Dedifferentiated amniotic fluid mesenchymal stem cell (primary cell): ENCODE measurements around the gene EPPIN.
"Not testable (repeated sequence)": the region's sequence is repeated elsewhere in the genome, so short reads cannot be mapped to it uniquely, and the experiment has no call there.

Experiments used
- DNase-seq: peaks from one replicate; pipeline ENCODE4 v3.0.0-alpha.2; 2016; ENCODE audit errors: extremely low spot score

The EPPIN gene

GRCh38 chr20:45547206-45547770 is at the start of gene EPPIN:
TSS of gene EPPIN (minus strand) at chr20:45547401. CDS start at chr20:45547357, 44 bp downstream.
- DNase-seq: no peak

GRCh38 chr20:45595235-45595634 is 48.0 kb upstream of the EPPIN start:
- no peak for DNase-seq

DNA sequence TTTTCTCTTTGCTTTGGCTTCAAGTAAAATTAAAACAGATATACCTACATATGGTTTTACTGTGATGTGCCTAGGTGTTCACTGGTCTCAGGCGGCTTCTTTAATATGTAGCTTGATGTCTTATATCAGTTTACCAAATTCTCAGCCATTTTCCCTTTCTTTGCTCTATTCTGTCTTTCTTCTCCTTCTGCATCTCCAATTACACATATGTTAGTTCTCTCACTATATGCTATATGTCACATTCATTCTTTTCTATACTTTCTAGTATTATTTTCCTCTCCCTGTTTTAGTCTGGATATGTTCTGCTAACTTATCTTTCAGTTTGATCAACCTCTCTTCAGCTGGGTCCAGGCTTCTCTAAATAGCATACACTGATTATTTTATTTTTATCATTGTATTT is 46.3 kb upstream of the EPPIN start:
- no peak for DNase-seq

DNA sequence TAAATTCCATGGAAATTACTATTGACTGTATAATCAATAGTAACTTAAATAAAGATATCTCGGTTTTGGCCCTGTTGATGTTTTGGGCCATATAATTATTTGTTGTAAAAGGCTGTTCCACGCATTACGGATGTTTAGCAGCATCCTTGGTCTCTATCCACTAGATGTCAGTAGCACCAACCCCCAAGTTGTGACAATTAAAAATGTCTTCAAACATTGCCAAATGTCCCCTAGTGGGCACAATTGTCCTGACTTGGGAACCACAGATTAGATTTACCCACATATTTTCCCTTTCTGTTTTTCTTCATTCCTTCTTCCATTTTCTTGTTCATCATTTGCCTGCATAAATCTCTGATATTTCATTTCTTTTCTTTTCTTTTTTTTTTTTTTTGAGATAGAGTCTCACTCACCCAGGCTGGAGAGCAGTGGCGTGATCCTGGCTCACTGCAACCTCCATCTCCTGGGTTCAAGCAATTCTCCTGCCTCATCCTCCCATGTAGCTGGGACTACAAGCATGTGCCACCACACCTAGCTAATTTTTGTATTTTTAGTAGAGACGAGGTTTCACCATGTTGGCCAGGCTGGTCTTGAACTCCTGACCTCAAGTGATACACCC is 45.5 kb upstream of the EPPIN start:
- no peak for DNase-seq

DNA sequence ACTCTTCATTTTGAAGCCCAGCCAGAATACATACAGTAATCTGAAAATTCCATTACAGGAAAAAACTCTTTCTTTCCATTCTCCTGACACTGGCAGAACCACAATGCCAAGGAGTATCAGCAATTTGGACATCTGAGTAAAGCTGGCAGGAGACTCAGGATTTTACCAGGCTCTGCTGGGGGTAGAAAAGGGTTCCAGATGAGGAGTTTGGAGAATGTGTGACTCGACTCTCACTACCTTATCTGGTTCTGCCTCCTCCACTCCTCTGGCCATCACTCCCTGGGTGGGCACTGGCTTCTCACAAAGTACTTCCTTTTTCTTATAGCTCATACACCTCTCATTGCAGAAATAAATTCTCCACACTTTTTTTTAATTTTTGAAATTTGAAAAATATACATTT is 42.5 kb upstream of the EPPIN start:
- no peak for DNase-seq

GRCh38 chr20:45588800-45589199 is 41.6 kb upstream of the EPPIN start:
- DNase-seq: no peak

DNA sequence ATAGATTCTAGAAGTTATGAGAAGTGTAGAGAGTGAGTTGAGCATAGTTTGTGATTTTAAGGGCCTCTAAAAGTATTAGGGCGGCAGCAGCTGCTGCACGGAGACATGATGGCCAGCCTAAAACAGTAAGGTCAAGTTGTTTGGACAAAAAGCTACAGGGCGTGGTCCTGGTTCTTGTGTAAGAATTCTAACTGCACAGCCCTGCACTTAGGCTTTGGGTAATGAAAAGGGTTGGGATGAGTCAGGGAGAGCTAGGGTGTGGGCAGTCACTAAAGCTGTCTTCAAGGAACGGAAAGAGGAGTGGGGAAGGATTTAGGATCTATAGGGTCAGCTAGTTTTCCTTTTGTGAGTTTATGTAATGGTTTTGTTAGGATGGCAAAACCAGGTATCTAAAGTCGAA is 38.8 kb upstream of the EPPIN start:
- DNase-seq: not testable (repeated sequence)

GRCh38 chr20:45584294-45584693 is 37.1 kb upstream of the EPPIN start:
- not testable (repeated sequence) for DNase-seq

- DNase-seq: no peak
Measured at GRCh38 chr20:45583502-45583901, 36.3 kb upstream of the EPPIN start.

- DNase-seq: no peak
Measured at GRCh38 chr20:45581702-45582101, 34.5 kb upstream of the EPPIN start.

DNA sequence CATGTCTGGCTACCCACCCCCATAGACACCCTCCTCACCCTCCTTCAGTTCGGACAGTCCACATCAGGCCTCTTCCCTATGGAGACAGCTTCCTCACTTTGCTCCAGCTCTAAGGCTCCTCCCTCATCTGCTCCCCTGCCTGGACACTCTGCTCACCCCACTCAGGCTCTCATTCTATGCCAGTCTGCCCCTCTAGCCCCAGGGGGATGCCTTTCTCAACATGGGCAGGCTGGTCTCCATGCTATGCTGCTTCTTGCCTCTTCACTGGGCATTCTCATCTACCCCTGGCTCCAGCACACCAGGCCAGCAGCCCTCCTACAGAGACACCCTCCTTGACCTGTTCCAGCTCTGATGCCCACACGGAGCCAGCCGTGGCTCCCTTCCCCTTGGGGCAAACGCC is 32.0 kb upstream of the EPPIN start, which contains the start of gene WFDC8:
TSS of gene WFDC8 (minus strand) at position 101 of the 400 bp plus-strand sequence. CDS start at position 64, 37 bp downstream.
- no peak for DNase-seq

GRCh38 chr20:45578231-45578630 is 31.0 kb upstream of the EPPIN start:
- no peak for DNase-seq

- no peak for DNase-seq
Measured at GRCh38 chr20:45576995-45577394, 29.8 kb upstream of the EPPIN start.

DNA sequence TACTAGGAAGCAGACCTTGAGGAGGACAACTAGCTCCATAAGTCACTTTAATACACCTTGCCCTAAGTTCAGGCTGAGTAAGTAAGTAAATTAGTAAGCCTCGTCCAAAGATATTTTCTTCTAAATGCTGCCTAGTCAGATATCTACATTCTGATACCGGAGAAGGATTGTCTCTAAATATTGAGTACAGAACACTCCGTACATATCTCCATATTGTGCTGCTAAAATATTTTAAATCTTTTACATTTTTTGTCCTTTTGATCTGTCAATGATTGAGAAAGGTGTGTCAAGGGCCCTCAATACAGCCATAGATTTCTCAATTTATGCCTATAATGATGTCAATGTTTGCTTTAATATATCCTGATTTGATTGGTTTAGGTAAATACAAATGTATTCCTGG is 28.7 kb upstream of the EPPIN start:
- DNase-seq: no peak

- DNase-seq: not testable (repeated sequence)
Measured at GRCh38 chr20:45569650-45570049, 22.4 kb upstream of the EPPIN start.

- DNase-seq: no peak
Measured at GRCh38 chr20:45564760-45565276, 17.6 kb upstream of the EPPIN start.

DNA sequence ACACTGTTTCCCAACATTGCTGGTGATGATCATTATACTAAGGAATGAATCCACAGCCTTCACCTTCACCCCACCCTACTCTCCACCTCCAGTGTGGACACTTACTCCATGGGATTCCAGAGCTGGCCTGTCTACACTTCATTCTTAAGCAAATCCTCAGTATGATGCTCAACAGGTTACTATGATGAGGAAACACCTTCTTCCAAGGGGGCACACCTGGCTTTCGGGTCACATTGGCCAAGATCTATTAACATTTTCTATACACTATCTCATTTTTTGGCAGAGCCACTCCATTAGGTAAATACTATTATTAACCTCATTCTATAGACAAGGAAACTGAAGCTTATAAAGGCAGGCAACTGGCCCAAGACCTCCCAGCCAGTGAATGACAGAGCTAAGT is 8.0 kb upstream of the EPPIN start:
- no peak for DNase-seq

DNA sequence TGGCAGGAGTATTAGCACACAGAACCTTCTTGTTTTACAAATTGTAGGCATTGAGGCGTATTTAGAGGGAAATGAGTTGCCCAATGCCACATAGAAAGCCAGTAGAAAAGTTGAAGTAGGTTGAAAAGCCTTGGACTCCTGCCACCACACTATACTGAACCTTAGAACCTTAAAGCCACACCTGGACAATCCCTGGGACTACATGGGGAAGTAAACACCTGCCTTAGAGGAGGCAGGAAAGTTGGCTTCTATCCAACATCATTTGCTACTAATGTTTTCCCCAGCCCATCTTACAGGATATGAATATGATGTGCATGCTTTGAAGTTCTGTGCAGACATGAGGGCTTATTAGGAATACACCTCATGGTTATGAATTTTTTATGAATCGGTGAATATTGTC is 5.3 kb upstream of the EPPIN start:
- DNase-seq: no peak

DNA sequence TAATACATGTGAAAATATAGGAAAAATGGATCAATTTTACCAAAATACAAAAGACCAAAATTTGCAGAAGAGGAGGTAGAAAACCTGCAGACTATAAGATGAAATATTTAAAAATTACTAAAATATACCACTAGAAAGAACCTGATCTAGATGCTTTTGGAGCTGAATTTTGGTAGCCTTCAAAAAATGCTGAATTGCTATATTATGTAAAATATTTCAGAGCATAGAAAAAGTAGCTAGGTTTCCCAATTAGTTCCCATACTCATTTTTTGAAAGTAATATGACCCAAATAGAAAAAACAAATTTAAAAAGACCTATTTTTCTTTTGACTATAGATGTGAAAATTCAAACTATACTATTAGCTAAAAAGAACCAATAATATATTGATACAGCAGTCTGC is 3.6 kb upstream of the EPPIN start:
- no peak for DNase-seq

DNA sequence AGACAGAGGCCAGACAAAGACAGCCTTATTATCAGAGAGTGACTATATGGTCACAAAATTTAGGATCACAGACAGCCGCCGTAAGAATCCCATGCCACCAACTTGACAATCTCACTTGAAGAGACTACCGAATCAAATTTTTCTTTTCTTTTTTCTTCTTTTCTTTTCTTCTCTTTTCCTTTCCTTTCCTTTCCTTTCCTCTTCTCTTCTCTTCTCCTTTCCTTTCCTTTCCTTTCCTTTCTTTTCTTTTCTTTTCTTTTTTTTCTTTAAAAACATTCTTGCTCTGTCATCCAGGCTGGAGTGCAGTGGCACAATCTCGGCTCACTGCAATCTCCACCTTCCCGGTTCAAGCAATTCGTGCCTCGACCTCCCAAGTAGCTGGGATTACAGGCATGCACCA is 1.2 kb upstream of the EPPIN start:
- DNase-seq: no peak

DNA sequence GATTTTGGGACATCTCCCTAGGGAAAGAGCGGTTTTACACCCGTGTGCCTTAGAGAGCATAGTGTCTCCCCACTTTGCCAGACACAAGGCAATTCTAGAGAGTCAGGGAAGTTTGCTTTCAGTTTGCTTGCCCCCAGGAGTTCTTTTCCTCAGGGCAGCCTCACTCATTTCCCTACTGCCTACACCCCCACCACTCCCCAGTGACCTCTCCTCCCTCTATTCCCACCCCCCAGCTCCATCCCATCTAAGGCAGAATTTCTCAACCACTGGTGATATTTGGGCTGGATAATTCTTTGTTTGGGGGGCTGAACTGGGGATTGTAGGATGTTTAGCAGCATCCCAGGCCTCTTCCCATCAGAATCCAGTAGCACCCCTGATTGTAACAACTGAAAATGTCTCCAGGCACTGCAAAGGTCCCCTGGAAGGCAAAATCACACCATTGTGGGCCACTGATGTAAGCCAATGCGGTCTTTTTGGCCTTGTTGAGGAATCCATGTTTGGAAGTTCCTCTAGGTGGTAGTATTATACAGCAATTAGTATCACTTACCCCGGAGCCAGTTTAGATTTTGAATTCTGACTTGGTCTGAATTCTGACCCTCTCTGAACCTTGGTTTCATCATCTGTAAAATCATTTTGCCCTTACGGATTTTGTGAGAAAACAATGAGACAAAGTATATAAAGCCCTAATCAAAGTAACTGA is 1.3 kb downstream of the EPPIN start:
- DNase-seq: peak; percentile 22

DNA sequence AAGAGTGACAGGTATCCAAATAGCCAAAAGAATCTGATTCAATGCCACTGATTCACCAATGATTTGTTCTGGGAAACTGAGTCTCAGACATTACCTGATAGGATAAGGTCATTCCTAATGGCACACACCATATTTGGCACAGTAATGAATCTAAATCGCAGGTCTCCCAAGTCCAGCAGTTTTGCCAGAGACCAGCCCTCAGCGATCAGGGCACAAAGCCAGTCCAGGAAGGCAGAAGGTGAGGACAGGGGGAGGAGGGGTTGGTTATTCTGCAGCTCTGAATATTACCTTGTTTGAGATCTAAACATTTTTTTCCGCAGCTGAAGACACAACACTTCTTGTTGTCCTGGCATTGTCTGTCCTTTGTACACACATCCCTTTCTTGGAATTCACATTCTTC is 1.9 kb downstream of the EPPIN start:
- no peak for DNase-seq

GRCh38 chr20:45539382-45539781 is 7.8 kb downstream of the EPPIN start, which contains the start of gene WFDC6:
TSS of gene WFDC6 (minus strand) at chr20:45539482. CDS start at chr20:45539407, 75 bp downstream.
- no peak for DNase-seq
